D721Med (cell line): ENCODE results near the gene ENPP6.

Experiments
- DNase-seq: peaks from one replicate; pipeline ENCODE4 v3.0.0; 2011; ENCODE audit warnings: low spot score; ENCODE audit not compliant: insufficient read length
- FAIRE-seq: peaks from 2 replicates; lab custom pipeline; 2011; peaks lifted over from hg19 to GRCh38; lab: Jason Lieb, UNC
- CTCF ChIP-seq: IDR thresholded peaks from 2 replicates; pipeline ENCODE4 v1.5.1; 2012; ENCODE audit warnings: mild to moderate bottlenecking, control low read depth; ENCODE audit not compliant: insufficient read depth; ENCODE audit errors: missing control alignments

ENPP6 gene

GRCh38 chr4:184090571-184090970 is 127.1 kb downstream of the ENPP6 start:
- FAIRE-seq (no peak), DNase-seq (no peak)
- no peak for TF ChIP-seq CTCF

GRCh38 chr4:184080674-184081073 is 137.0 kb downstream of the ENPP6 start:
- no peak for TF ChIP-seq CTCF
- FAIRE-seq (no peak), DNase-seq (no peak)

DNA sequence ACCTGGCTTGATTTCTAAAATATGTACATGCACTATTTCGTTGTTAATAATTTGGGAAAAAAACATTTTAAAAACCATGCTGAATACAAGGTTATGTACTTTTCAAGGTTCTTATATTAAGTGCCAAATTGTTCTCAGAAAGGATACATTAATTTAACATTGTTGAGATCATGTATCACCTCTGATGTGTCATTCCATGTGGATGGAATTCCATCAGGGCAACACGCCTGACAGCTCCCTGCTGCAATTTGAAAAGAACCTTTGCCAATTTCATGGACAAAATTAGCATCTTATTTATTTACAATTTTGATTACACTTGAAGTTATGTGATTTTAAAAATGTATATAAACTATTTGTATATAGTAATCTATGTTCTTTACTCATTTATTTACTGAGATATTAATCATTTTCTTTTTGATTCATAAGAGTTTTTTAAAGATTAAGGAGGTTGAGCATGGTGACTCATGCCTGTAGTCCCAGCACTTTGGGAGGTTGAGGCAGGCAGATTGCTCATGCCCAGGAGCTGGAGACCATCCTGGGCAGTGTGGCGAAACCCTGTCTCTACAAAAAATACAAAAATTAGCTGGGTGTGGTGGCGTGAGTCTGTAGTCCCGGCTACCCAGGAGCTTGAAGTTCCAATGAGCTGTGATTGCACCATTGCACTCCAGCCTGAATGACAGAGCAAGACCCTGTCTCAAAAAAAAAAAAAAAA is 142.8 kb downstream of the ENPP6 start:
- no peak for FAIRE-seq
- DNase-seq: no peak
- TF ChIP-seq CTCF: no peak

DNA sequence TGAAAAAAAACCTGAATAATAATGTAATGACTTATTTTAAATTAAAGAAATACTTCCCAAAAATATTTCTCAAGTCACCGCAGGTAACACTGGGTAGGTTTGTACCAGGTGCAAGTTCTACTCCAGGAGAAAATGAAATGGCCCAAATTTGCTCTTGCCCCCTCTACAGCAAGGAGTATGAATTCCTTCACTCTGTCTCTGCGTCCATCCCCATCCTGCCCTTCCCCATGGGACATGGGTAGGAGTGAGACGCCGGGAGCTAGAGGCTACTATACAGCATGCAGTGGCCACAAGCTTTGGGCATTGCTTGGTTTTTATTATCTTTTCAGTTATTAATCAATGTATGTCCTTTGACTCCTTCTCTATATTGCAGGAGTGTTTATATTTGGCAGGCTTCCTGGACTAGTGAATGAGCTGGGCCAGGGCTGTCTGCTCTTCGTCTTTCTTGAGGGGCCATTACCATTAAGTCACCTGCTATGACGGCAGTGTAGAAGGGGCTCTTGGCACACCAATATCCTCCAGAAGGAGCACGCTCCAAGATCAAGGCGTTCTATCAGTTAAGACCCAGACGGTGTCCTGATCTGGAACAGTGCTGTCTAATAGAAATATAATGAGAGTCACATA is 149.6 kb downstream of the ENPP6 start:
- FAIRE-seq (no peak), DNase-seq (no peak)
- TF ChIP-seq CTCF: no peak

DNA sequence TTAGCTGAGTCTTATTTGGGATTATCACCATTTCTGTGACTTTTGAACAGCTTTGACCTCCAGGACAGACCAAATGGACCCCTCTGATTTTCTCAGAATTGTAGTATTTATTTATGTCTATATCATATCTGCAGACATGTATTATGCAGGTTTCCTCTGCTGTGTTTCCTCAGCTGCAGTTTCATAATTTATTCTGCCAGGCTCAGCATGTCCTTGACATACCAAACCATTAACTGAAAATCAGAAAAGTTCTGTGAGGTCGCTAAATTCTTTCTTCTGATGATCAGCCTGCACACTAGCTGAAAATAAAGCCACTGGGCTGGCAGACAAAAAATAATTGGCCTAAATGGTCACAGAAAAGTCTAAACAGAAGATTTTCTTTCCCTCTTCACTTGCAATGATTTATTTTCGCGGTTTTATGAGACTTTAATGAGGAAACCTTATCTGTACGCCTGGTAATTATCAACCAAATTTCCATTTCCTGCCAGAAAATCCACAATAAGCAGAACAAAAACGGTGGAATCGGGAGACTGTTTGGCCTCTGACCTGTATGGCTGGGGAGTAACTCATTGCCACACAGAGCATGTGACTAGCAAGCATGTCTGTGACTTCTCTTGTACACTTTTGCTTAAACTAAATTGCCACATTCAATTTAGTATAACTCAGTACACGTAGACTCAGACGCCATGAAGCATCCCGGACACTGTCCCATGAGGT is 150.9 kb downstream of the ENPP6 start:
- DNase-seq (no peak), FAIRE-seq (no peak)
- no peak for TF ChIP-seq CTCF

DNA sequence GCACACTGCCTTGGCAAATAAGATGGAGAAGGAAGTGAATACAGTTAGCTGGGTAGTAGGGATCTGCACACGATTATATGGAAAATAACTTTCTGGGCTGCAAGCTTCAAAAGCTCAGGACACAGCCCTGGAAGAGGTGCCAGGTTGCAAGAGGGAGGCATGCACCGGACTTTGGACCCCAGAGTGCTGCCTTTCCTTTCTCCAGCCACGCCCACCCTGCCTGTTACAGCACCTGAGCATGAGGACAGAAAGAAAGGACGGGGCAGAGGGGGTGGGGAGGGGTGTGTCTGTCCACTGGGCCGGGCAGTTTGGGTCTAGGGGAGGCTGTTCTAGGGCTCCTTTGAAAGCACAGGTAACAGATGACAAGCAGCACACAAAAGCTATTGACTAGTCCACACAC is 152.8 kb downstream of the ENPP6 start:
- DNase-seq (no peak), FAIRE-seq (no peak)
- TF ChIP-seq CTCF: no peak

DNA sequence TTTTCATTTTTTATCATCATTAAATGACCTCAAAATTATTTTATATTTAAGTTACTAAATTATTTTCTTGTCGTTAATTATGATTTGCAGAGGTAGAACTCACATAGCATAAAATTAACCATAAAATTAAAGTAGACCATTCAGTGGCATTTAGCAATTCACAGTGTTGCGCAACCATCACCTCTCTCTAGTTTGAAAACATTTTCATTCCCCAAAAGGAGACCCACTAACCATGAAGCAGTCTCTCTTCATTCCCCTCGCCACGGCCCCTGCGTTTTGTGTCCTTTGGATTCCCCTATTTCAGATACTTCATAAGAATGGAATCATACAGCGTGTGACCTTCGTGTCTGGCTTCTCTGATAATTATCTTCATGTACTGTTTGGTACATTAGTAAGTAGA is 154.9 kb downstream of the ENPP6 start:
- FAIRE-seq (no peak), DNase-seq (no peak)
- TF ChIP-seq CTCF: no peak
